T47D (cell line): ENCODE measurements around the gene BAHCC1.

ENCODE experiments used
- DNase-seq, 2 experiments: peaks; one replicate each; pipeline versions ENCODE4 v3.0.0 to v3.0.0-alpha.2; 2011 to 2012; ENCODE audit warnings: low read depth in 1 of 2, low spot score in 1 of 2
- JUND ChIP-seq: IDR thresholded peaks from 2 replicates; pipeline ENCODE4 v1.6.1; 2012; ENCODE audit warnings: low read depth
- in situ Hi-C: cut with HindIII; loops from 2 replicates; pipeline ENCODE4 v1.10.0; 2016; ENCODE audit warnings: low sequenced_read_pairs, low pct_unique_long_range_greater_than_20kb

The BAHCC1 gene

GRCh38 chr17:81391936-81392908 lies 3.0 kb upstream of the BAHCC1 start:
- no peak for TF ChIP-seq JUND
- DNase-seq, result no peak
- in situ Hi-C loops, result no loop called here

DNA sequence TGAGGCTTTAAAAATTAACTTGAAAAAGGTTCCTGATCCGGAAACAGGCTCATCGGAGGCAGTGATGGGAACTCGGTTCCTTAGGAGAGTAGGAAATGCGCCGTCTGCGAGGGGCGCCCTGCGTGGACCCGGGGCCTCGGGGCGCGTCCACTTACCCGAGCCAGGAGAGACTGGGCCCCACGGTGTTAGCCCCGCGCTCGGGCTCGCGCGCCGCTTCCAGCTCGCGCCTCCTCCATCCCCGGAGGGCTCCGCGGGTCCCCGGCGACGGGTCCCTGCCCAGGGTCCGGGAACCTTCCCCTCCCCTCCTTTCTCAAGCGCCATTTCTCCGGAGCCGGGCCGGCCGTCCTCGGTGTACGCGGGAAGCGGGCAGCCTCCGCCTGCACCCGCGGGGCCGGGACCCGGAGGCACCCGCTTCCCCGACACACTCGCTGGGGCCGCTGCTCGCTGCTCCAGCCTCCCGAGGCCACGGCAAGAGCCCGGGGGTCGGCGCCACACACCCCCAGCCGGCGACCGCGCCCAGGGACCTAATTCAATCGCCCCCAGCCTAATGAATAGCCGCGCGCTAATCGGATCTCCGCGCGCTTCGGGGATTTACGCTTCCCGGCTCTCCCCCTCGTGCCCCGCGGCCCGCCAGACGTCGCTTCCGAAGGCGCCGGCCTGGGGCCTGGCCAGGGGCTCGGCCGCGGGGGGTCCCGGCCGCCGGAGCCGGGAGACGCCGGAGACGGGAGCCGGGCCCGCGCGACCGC lies 2.2 kb upstream of the BAHCC1 start:
- TF ChIP-seq JUND, result no peak
- DNase-seq, result peak in 1 of 2 experiments; percentile 23
- in situ Hi-C loops, result no loop called here

GRCh38 chr17:81393684-81394376 lies 1.4 kb upstream of the BAHCC1 start:
- in situ Hi-C loops, result no loop called here
- peak; percentile 100 for DNase-seq
- 0 out of 2 replicates have a peak, but pooled peaks have one; percentile 42 for TF ChIP-seq JUND

DNA sequence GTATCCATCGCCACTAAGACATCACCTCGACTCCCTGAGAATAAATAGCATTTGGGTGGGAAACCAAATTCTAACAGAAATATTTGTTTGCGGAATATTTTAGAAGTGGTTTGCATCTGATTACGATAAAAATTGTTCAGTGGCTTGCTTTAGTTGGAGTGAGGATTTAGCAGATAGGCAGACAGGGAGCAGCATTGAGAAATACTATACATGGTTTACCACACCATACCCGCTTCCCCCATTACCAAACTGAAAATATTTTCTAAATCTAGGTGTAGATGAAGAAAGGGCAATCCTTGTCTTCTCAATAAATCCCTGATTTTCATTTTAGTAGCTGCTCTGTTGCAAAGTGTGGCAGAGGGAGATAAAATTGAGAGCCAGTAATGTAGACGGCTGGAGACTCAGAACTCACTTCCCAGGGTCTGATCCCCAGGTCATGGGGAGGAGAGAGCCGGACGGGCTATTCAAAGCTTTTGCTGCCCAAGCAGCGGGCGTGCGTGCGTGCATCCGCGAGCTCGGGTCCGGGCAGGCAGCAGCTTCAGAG lies 808 bp upstream of the BAHCC1 start:
- TF ChIP-seq JUND, result no peak
- in situ Hi-C loops, result no loop called here
- no peak for DNase-seq

DNA sequence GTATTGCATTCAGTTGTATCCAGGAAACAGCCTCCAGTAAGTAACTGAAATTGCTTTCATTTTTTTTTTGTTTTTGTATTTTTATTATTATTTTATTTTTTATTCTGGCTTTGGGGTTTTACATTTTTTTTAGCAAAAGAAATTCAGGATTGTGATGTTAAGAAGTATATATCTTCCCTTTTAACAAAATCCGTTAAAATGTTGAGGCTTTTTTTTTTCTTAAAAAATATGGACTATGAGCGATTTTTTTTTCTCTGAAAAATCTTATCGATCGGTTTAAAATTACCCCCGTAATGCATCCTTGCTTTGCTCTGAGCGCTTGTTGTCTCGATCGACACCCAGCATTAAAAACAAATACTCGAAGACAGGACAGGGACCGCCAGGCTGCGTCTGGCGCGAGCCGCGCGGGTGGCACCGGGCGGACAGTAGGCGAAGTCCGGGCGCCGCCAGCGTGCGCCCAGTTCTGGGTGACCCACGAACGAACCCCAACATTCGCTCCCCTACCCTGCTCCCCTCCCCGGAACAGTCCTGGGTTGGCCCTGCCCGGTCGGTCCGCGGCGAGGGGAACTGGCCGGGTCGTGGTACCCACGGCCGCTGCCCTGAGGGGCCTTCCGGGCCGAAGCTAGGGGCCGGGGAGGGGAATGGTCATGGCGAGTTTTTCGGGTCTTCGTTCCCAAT lies 482 bp downstream of the BAHCC1 start:
- in situ Hi-C loops, result no loop called here
- no peak for TF ChIP-seq JUND
- DNase-seq, result peak in 1 of 2 experiments; percentile 22

- in situ Hi-C loops, result no loop called here
- DNase-seq, result no peak
- TF ChIP-seq JUND, result no peak
Observed at GRCh38 chr17:81396278-81396721, 1.0 kb downstream of the BAHCC1 start.

DNA sequence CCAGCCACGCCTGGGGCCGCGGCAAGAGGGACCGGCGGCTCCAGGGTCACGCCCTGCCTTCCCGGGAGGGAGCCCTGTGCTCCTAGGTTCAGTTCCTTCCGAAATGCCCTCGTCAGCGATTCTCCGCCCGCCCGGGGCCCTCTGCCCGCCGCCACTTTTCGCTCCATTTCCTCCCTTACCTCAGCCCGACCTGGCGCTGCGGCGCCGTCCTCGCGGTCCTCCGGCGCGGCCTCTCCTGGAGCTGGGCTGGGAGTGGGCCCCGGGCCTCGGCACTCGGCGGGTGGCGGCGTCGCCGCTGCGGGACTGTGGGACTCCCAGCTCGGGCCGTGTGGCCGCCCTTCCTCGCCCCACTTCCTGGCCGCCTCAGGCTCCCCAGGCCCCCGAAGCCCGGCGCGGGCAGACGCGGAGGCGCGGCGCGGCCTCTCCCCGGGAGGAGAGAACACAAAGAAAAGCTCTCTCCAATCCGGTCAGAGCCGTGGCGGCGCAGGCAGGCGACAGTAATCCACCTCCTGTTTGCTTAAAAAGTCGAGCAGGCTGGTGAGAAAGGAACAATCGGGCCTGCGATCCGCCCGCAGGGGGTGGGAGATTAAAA lies 1.6 kb downstream of the BAHCC1 start:
- no peak for TF ChIP-seq JUND
- in situ Hi-C loops, result no loop called here

DNA sequence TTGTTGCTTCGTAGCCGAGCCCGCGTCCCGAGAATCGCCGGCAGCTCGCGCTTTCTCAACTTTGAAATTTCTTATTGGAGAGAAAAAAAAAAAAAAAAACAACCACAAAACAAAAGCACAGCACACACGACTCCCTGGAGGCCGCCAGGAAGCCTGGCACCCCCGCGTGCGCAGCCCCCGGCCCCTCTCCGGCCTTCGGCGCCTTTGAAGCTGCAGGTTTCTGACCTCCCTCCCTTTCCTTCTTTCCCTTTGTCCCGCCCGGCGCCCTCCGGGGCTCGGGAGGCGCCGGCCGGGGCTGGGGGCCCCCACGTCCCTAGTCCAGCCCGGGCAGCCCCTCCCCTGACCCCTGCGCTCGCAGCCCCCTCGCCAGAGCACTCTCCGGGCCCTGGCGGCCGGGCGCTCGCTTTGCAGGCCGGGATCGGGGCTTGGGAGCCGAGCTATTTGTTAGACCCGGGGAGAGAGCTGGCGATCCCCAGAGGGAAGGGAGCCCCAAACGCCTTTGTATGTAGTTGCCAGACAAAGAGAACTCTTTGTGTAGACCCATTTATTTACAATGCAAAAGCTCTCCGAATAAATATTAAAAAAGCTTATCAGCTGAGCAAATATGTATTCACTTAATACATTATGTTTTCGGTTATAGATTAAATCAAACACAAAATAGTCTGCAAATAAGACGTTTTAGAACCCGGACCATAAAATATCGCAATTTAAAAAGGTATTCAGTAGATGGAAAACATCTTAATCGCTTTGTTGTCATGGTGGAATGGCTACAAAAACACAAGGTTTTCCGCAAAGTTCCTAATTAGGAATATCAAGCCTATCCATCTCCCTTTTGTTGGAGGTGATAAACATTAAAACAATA lies 2.3 kb downstream of the BAHCC1 start:
- TF ChIP-seq JUND, result no peak
- in situ Hi-C loops, result no loop called here
- peak; percentile 69 to 85 for DNase-seq

More for the DNA sequence above, 1.6 kb downstream of the BAHCC1 start:
- peak; percentile 83 to 84 for DNase-seq

DNA sequence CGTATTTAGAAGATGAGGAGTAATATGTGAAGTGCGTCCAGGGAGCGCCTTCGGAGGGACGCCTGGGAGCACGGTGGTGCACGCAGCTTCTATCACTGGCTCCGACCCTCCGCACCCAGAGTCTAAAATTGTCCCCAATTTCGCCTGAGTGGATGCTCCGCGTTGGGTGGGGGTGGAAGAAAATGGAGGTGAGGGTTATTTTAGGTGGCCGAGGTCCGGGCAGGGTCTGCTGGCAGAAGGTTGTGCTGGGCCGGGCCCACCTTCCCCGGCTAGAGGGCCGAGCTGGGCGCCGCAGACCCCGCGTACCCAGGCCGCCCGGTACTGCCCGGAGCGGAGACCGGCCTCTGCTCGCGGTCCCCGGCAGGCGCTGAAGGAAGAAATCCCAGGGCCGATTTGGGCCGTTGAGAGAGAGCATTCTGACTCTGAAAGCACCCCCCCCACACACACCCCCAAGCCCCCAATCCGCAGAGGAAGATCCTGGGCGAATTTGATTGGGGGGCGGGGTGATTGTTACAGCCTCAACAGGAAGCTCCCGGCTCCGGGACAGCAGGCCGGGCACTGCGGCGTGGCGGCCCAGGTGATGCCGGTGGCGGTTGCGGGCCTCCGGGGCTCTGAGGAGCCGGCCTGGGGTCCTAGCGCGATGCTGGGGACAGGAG lies 3.0 kb downstream of the BAHCC1 start:
- no peak for TF ChIP-seq JUND
- no peak for DNase-seq
- in situ Hi-C loops, result no loop called here

GRCh38 chr17:81398832-81399411 lies 3.7 kb downstream of the BAHCC1 start:
- in situ Hi-C loops, result no loop called here
- no peak for DNase-seq
- no peak for TF ChIP-seq JUND
